ENCODE results near the gene GFOD1.

DNA sequence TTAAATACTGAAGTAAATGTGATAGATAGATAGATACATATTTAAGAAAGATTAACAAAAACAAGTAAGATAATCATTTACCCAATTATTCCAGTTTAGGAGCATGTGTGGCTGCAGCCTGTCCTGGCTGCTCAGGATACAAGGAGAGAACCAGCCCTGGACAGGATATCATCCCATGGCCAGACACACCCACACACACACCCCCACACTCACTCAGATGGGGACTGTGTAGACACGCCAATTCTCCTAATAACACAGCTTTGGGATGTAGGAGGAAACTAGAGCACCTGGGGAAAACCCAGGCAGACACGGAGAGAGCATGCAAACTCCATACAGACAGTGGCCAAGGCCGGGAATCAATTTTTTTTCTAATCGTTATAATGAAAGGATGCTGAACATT, 45.6 kb downstream of the GFOD1 start:
- TF ChIP-seq POLR2A (IDR thresholded peaks at IDR 0.05; ENCODE audit: low read depth, low read length): no peak
- no peak for TF ChIP-seq TAF1 (IDR thresholded peaks at IDR 0.05; ENCODE audit: borderline replicate concordance, low read depth, low read length)

All from GM12892 (cell line).